Sigmoid colon (tissue), 7 donors: ENCODE results near the gene MAGEA10. TPM values are rescaled to one million over a fixed set of nuclear protein-coding genes. Genes with fewer than 3 reads are reported as not detected.
"Not testable (repeated sequence)": the region's sequence is repeated elsewhere in the genome, so short reads cannot be mapped to it uniquely, and the experiment has no call there.

Source experiments
- DNase-seq: peaks from one replicate; pipeline ENCODE4 v3.0.0-alpha.2; 2019
- H3K27ac ChIP-seq, 4 donors: fragments of 200-600 bp; sonication (generic); one replicate each; pipeline ENCODE4 v1.5.1; 2016 to 2019; ENCODE audit warnings: mild to moderate bottlenecking in 1 of 4
- H3K27me3 ChIP-seq, 3 donors: fragments of 200-600 bp; sonication (generic); one replicate each; pipeline ENCODE4 v1.5.1; 2019; ENCODE audit warnings: mild to moderate bottlenecking in 1 of 3
- H3K36me3 ChIP-seq, 4 donors: fragments of 200-600 bp; sonication (generic); one replicate each; pipeline ENCODE4 v1.5.1; 2016 to 2019
- H3K4me1 ChIP-seq, 4 donors: fragments of 200-600 bp; sonication (generic); one replicate each; pipeline ENCODE4 v1.5.1; 2017 to 2019
- H3K4me3 ChIP-seq, 4 donors: fragments of 200-600 bp; sonication (generic); one replicate each; pipeline ENCODE4 v1.5.1; 2017 to 2019; ENCODE audit warnings: mild to moderate bottlenecking in 2 of 4, moderate library complexity in 1 of 4
- H3K9me3 ChIP-seq, 4 donors: fragments of 200-600 bp in 3 of 4; sonication (generic) in 3 of 4; one replicate each; pipeline versions ENCODE4 v1.5.1 to v1.6.1; 2013 to 2019
- CTCF ChIP-seq, 4 experiments: fragments of 450-650 bp in 3 of 4; fragments of 200-600 bp in 1 of 4; IDR thresholded peaks; one replicate each; pipeline ENCODE4 v1.5.1; 2016 to 2019; ENCODE audit warnings: antibody characterized with exemption in 4 of 4, mild to moderate bottlenecking in 3 of 4, moderate library complexity in 2 of 4
- EP300 ChIP-seq, 4 donors: sonication (generic); formaldehyde crosslinking; IDR thresholded peaks; one replicate each; pipeline ENCODE4 v1.6.1; 2017; ENCODE audit warnings: antibody characterized with exemption in 4 of 4
- POLR2A ChIP-seq, 2 donors: fragments of 450-650 bp; IDR thresholded peaks; one replicate each; pipeline ENCODE4 v1.6.1; 2016; ENCODE audit warnings: antibody characterized with exemption in 2 of 2, mild to moderate bottlenecking in 2 of 2, moderate library complexity in 2 of 2
- POLR2AphosphoS5 ChIP-seq, 4 donors: sonication (generic); formaldehyde crosslinking; IDR thresholded peaks; one replicate each; pipeline ENCODE4 v1.6.1; 2017; ENCODE audit warnings: antibody characterized with exemption in 4 of 4
- WGBS, 2 donors: extraction: QIAGEN DNeasy Blood & Tissue Kit; methylation state at CpG; one replicate each; pipeline ENCODE4 v1.1.7; 2013; 5-methylcytosine and 5-hydroxymethylcytosine counted together
- intact Hi-C: fragments of 100-400 bp; cut with DNase I; formaldehyde crosslinking; loops from one replicate; pipeline ENCODE4 v1.15.1; 2023
- polyA plus RNA-seq, 3 donors: library from polyadenylated mRNA; stranded (reverse); fragments of 200-250 nt; gene quantifications; one replicate each; pipeline ENCODE4 v1.2.3, GENCODE V29; 2013
- total RNA-seq, 4 donors: library from RNA; depleted of rRNA; stranded (reverse); fragments of >200 nt; gene quantifications; one replicate each; pipeline ENCODE4 v1.1.0, GENCODE V29; 2016
- donor health status: healthy with polysubstance abuse.
- donor health status: Bipolar disorder and iron deficiency.
- donor health status: healthy.

The MAGEA10 gene
- total RNA-seq (not detected), polyA plus RNA-seq (not detected)

DNA sequence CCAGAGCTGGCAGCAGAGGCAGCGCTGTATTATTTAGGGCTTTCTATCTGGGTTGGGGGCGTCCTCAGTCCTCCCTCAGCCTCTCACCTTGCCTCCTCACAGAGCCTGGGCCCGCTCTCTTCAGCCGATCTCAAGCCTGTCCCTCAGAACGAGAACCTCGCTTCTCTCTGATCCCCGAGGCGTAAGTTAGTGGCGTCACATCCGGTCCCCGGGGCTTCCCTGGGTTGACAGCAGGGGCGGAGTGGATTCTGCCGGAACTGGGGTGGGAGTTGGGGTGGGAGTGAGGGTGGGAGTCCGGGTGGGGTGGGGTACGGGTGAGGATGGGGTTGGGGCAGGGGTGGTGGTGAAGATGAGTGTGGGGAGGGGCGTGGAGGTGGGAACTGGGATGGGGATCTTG, at the start of gene MAGEA10:
Gene MAGEA10, minus strand, starts transcription at position 190 of the 397 bp plus-strand sequence. CDS start 2,957 bp downstream, outside the sequence.
- Histone ChIP-seq H3K4me1 (no peaks in the 10 kb centered on the region), H3K27me3 (no peaks in the 10 kb centered on the region), H3K9me3 (no peaks in the 10 kb centered on the region), H3K36me3 (no peaks in the 10 kb centered on the region), H3K4me3 (no peak within 1 kb of the TSS), H3K27ac (no peak within 1 kb of the TSS)
- TF ChIP-seq POLR2A (IDR thresholded peaks at IDR 0.05) (no peak), CTCF (IDR thresholded peaks at IDR 0.05) (no peak), POLR2AphosphoS5 (IDR thresholded peaks at IDR 0.05) (no peak), EP300 (IDR thresholded peaks at IDR 0.05) (no peak)
- DNase-seq = no peak
- WGBS, 2 donors = 86 to 92% methylated on average over 16 of the region's 16 CpGs
- intact Hi-C loops = no loop called here

DNA sequence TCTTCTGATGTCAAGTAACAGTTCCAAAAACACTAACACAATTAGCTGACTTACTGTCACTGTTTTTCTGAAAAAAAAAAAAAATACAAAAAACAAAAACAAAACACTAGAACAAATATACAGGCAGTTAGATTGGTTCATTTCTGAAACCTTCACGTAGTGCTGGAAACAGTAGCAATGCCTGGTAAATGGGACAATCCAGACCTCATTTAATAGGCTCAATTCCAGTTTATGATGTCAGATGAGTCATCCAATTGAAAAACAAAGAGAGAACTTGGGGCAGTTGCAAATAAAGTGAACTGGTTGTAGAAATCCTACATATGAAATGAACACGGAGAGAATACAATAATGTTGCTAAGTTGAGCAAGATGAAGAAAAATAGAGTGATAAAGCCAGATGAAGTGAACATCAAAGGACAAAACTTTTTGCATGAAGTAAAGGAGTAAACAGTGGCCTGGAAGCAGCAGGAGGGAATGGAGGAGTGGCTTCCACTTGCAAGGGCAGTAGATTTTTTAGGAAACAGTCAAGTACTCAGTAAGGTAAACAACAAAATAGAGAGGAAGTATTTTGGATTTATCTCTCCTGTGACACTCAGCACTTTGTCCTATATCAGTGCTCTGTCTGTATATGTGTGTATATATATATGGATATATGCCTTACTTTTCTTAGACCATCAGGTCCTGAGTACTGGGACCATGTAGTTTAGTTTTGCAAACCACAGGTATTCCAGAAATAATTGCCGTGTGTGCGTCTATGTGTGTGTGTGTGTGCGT, 39.3 kb upstream of the MAGEA10 start:
- Histone ChIP-seq H3K9me3 (no peaks in the 10 kb centered on the region), H3K4me1 (no peaks in the 10 kb centered on the region), H3K4me3 (no peak overlapping the region), H3K27me3 (no peaks in the 10 kb centered on the region), H3K36me3 (no peaks in the 10 kb centered on the region), H3K27ac (no peak overlapping the region)
- intact Hi-C loops = no loop called here
- WGBS, 2 donors = 71 to 78% methylated on average over 5 of the region's 5 CpGs
- TF ChIP-seq CTCF (IDR thresholded peaks at IDR 0.05) = no peak
- TF ChIP-seq POLR2A (IDR thresholded peaks at IDR 0.05) = no peak
- DNase-seq = no peak

GRCh38 chrX:152177052-152177451, 38.7 kb upstream of the MAGEA10 start:
- no peak overlapping the region for H3K4me3 ChIP-seq
- no peak overlapping the region for H3K27ac ChIP-seq
- no peak for DNase-seq
- intact Hi-C loops = no loop called here
- H3K4me1 ChIP-seq = no peaks in the 10 kb centered on the region
- TF ChIP-seq EP300 (IDR thresholded peaks at IDR 0.05) = no peak
- TF ChIP-seq CTCF (IDR thresholded peaks at IDR 0.05) = no peak
- TF ChIP-seq POLR2A (IDR thresholded peaks at IDR 0.05) = no peak
- TF ChIP-seq POLR2AphosphoS5 (IDR thresholded peaks at IDR 0.05) = no peak
- H3K27me3 ChIP-seq = no peaks in the 10 kb centered on the region
- H3K36me3 ChIP-seq = no peaks in the 10 kb centered on the region
- no peaks in the 10 kb centered on the region for H3K9me3 ChIP-seq
- WGBS, 2 donors = 63 to 65% methylated on average over 4 of the region's 4 CpGs

GRCh38 chrX:152175892-152176291, 37.5 kb upstream of the MAGEA10 start:
- intact Hi-C loops, H3K9me3 ChIP-seq, H3K27ac ChIP-seq, H3K27me3 ChIP-seq, DNase-seq, H3K4me1 ChIP-seq, H3K36me3 ChIP-seq, H3K4me3 ChIP-seq: not testable (repeated sequence)
- 91 to 94% methylated on average over 4 of the region's 4 CpGs for WGBS, 2 donors

DNA sequence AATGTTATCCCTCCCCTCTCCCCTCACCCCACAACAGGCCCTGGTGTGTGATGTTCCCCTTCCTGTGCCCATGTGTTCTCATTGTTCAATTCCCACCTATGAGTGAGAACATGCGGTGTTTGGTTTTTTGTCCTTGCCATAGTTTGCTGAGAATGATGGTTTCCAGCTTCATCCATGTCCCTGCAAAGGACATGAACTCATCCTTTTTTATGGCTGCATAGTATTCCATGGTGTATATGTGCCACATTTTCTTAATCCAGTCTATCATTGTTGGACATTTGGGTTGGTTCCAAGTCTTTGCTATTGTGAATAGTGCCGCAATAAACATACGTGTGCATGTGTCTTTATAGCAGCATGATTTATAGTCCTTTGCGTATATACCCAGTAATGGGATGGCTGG, 35.5 kb upstream of the MAGEA10 start:
- H3K9me3 ChIP-seq, H3K36me3 ChIP-seq, intact Hi-C loops, H3K4me3 ChIP-seq, DNase-seq, H3K4me1 ChIP-seq, H3K27ac ChIP-seq, H3K27me3 ChIP-seq: not testable (repeated sequence)
- WGBS, 2 donors = 91 to 100% methylated on average over 1 of the region's 4 CpGs

DNA sequence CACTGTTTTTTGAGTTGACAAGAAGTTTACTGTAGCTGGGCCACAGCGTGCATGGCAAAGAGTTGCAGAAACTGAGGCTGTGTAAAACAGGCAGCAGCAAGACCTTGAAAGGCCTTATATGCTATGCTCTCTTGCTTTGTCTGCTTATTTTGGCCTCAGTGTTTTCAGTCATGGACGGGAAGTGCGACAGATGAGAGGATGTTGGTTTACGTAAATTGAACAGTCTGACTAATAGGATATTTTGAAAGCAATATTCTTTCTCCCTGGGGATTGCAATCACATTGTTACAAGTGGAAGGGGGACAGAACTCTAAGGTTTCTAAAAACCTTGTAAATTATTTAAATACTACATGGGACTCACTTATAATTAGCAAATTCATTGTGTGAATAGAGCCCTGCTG, 32.2 kb upstream of the MAGEA10 start:
- DNase-seq = no peak
- Histone ChIP-seq H3K4me3 (no peak overlapping the region), H3K27ac (no peak overlapping the region), H3K9me3 (no peaks in the 10 kb centered on the region), H3K36me3 (no peaks in the 10 kb centered on the region), H3K4me1 (no peaks in the 10 kb centered on the region), H3K27me3 (no peaks in the 10 kb centered on the region)
- TF ChIP-seq POLR2AphosphoS5 (IDR thresholded peaks at IDR 0.05) (no peak), POLR2A (IDR thresholded peaks at IDR 0.05) (no peak), EP300 (IDR thresholded peaks at IDR 0.05) (no peak), CTCF (IDR thresholded peaks at IDR 0.05) (no peak)
- 87 to 88% methylated on average over 4 of the region's 4 CpGs for WGBS, 2 donors
- intact Hi-C loops = no loop called here
